ENCODE measurements around the gene IQSEC3. TPM values are rescaled to one million over a fixed set of nuclear protein-coding genes. Genes with fewer than 3 reads are reported as not detected.

The IQSEC3 gene
- total RNA-seq, 3 donors from 2014 or later (not counting 1 experiment from before 2014, with no cell fraction given): 4.4 to 7.1 (median 5.3) TPM

GRCh38 chr12:91213-91612 lies 24.6 kb downstream of the IQSEC3 start:
- no peak overlapping the region for H3K4me3 Mint-ChIP-seq
- peaks cover 0 to 4% of the 10 kb centered on the region in 2 donors for H3K4me1 Mint-ChIP-seq
- peaks cover 2 to 3% of the 10 kb centered on the region in 2 donors for H3K9me3 Mint-ChIP-seq
- H3K27ac ChIP-seq (ENCODE audit: low read length): no peak overlapping the region
- H3K27me3 Mint-ChIP-seq (ENCODE audit: low read depth in 2 of 2): peaks cover 7 to 16% of the 10 kb centered on the region in 2 donors
- H3K4me3 ChIP-seq (ENCODE audit: low read length): no peak overlapping the region
- ATAC-seq (no peak), DNase-seq (no peak)
- H3K36me3 Mint-ChIP-seq: peaks cover 10% of the 10 kb centered on the region
- H3K9me3 ChIP-seq (ENCODE audit: control insufficient read depth, insufficient read depth, low read length): peaks cover 4% of the 10 kb centered on the region
- H3K27me3 ChIP-seq (ENCODE audit: control insufficient read depth, insufficient read depth, low read length): no peaks in the 10 kb centered on the region
- 89% methylated on average over 7 of the region's 7 CpGs for WGBS (ENCODE audit: insufficient coverage)
- no peaks in the 10 kb centered on the region for H3K36me3 ChIP-seq (ENCODE audit: control insufficient read depth, insufficient read depth, low read length)
- intact Hi-C loops (cut with micrococcal nuclease): no loop called here
- no peak overlapping the region for H3K27ac Mint-ChIP-seq
- no peak for TF ChIP-seq CTCF (IDR thresholded peaks at IDR 0.05)
- no peaks in the 10 kb centered on the region for H3K4me1 ChIP-seq (ENCODE audit: control insufficient read depth, insufficient read depth, low read length)

- H3K9me3 ChIP-seq (ENCODE audit: control insufficient read depth, insufficient read depth, low read length): peaks cover 4% of the 10 kb centered on the region
- H3K4me1 Mint-ChIP-seq: peaks cover 0 to 4% of the 10 kb centered on the region in 2 donors
- H3K4me1 ChIP-seq (ENCODE audit: control insufficient read depth, insufficient read depth, low read length): no peaks in the 10 kb centered on the region
- H3K36me3 ChIP-seq (ENCODE audit: control insufficient read depth, insufficient read depth, low read length): no peaks in the 10 kb centered on the region
- no peak overlapping the region for H3K27ac Mint-ChIP-seq
- H3K27me3 ChIP-seq (ENCODE audit: control insufficient read depth, insufficient read depth, low read length): no peaks in the 10 kb centered on the region
- peaks cover 13 to 30% of the 10 kb centered on the region in 2 donors for H3K27me3 Mint-ChIP-seq (ENCODE audit: low read depth in 2 of 2)
- peaks cover 2 to 3% of the 10 kb centered on the region in 2 donors for H3K9me3 Mint-ChIP-seq
- no peak for ATAC-seq
- no peak overlapping the region for H3K4me3 ChIP-seq (ENCODE audit: low read length)
- intact Hi-C loops (cut with micrococcal nuclease): no loop called here
- no peak for TF ChIP-seq CTCF (IDR thresholded peaks at IDR 0.05)
- WGBS (ENCODE audit: insufficient coverage): 54% methylated on average over 3 of the region's 6 CpGs
- H3K27ac ChIP-seq (ENCODE audit: low read length): no peak overlapping the region
- no peak for DNase-seq
- peaks cover 10% of the 10 kb centered on the region for H3K36me3 Mint-ChIP-seq
- H3K4me3 Mint-ChIP-seq: no peak overlapping the region
Measured at GRCh38 chr12:93266-94005, 26.9 kb downstream of the IQSEC3 start.

- Mint-ChIP-seq H3K27me3 (ENCODE audit: low read depth in 2 of 2) (peaks cover 26 to 40% of the 10 kb centered on the region in 2 donors), H3K36me3 (no peaks in the 10 kb centered on the region), H3K9me3 (peaks cover 0 to 2% of the 10 kb centered on the region in 2 donors), H3K27ac (no peak overlapping the region), H3K4me1 (peaks cover 0 to 4% of the 10 kb centered on the region in 2 donors), H3K4me3 (no peak overlapping the region)
- no peak overlapping the region for H3K4me3 ChIP-seq (ENCODE audit: low read length)
- DNase-seq (no peak), ATAC-seq (no peak)
- 100% methylated on average over 1 of the region's 1 CpG for WGBS (ENCODE audit: insufficient coverage)
- no peaks in the 10 kb centered on the region for H3K27me3 ChIP-seq (ENCODE audit: control insufficient read depth, insufficient read depth, low read length)
- H3K4me1 ChIP-seq (ENCODE audit: control insufficient read depth, insufficient read depth, low read length): no peaks in the 10 kb centered on the region
- intact Hi-C loops (cut with micrococcal nuclease): no loop called here
- H3K36me3 ChIP-seq (ENCODE audit: control insufficient read depth, insufficient read depth, low read length): no peaks in the 10 kb centered on the region
- H3K9me3 ChIP-seq (ENCODE audit: control insufficient read depth, insufficient read depth, low read length): no peaks in the 10 kb centered on the region
- TF ChIP-seq CTCF (IDR thresholded peaks at IDR 0.05): no peak
- H3K27ac ChIP-seq (ENCODE audit: low read length): no peak overlapping the region
Measured at GRCh38 chr12:96543-96942, 30.0 kb downstream of the IQSEC3 start.

All from natural killer cell (primary cell).